NCI-H460 (cell line): ENCODE results near the gene SAA4. TPM values are rescaled to one million over a fixed set of nuclear protein-coding genes. Genes with fewer than 3 reads are reported as not detected.
"Not testable (repeated sequence)": the region's sequence is repeated elsewhere in the genome, so short reads cannot be mapped to it uniquely, and the experiment has no call there.

Experiments
- DNase-seq: peaks from one replicate; pipeline ENCODE4 v3.0.0-alpha.2; 2016; ENCODE audit warnings: low read depth; ENCODE audit errors: extremely low read depth
- polyA plus RNA-seq: library from polyadenylated mRNA; depleted of rRNA; stranded (reverse); fragments of >200 nt; gene quantifications from 2 replicates; pipeline ENCODE4 v1.2.3, GENCODE V29; 2014; cell fraction: nucleus; rRNA removed
- total RNA-seq: library from RNA; depleted of rRNA; stranded (reverse); fragments of >200 nt; shearing (Covaris generic); gene quantifications from 2 replicates; pipeline ENCODE4 v1.2.3, GENCODE V29; 2014; rRNA removed

SAA4 gene, protein sequence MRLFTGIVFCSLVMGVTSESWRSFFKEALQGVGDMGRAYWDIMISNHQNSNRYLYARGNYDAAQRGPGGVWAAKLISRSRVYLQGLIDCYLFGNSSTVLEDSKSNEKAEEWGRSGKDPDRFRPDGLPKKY
- total RNA-seq: not detected in 2 replicates
- 0.72 TPM in 1 of 2 replicates, not detected in the other for polyA plus RNA-seq

- DNase-seq: no peak
Measured at GRCh38 chr11:18236664-18237356, at the start of gene SAA4. SAA4 (minus strand) TSS chr11:18236802; CDS start chr11:18235926, 876 bp downstream.

DNA sequence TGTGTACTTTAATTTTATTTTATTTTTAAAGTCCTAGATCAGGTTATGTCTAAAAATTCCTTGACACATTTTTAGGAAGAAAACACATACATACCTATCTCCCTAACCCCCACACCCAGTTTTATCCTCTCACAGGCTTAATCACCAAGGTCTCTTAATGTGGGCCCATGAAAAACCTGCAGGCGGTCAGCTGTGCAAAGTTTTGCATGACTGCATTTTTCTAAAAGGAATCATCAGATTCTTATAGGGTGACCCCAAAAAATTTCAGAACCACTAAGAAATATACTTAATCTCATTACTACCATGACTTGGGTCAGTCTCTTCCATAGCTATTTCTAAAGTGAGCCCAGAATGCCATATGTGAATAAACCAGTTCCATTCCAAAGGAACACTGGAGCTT, 49.2 kb upstream of the SAA4 start:
- no peak for DNase-seq

DNA sequence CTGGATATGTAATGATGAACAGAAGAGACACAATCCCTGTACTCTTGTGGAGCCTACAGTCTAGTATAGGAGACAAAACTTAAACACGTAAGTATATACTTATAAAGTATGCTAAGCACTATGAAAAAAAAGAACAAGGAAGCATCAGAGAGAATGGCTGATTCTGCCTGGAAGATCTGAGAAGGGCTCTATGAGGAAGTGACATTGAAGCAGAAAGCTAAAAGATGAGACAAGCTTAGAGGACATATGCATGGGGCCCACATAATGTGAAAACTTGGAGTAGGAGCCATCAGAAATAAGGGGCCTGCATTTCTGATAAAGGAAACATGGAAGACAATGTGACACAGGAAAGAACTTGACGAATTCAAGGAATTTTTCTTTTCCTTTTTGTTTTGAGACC, 46.0 kb upstream of the SAA4 start:
- DNase-seq: no peak

DNA sequence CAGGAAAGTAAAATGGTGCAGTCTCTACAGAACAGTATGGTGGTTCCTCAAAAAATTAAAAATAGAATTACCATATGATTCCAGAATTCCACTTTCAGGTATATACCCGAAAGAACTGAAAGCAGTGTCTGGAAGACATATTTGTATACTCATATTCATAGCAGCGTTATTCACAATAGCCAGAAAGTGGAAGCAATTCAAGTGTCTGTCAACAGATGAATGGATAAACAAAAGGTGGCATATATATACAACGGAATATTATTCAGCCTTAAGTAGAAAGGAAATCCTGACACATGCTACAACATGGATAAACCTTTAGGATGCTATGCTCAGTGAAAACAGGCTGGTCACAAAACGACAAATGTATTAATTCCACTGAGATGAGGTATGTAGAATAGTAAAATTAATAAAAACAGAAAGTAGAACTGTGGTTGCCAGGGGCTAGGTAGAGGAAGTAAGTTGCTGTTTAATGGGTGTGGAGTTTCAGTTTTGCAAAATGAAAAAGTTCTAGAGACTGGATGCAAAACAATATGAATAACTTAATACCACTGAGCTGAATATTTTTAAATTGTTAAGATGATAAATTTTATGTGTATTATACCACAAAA, 43.9 kb upstream of the SAA4 start:
- no peak for DNase-seq

DNA sequence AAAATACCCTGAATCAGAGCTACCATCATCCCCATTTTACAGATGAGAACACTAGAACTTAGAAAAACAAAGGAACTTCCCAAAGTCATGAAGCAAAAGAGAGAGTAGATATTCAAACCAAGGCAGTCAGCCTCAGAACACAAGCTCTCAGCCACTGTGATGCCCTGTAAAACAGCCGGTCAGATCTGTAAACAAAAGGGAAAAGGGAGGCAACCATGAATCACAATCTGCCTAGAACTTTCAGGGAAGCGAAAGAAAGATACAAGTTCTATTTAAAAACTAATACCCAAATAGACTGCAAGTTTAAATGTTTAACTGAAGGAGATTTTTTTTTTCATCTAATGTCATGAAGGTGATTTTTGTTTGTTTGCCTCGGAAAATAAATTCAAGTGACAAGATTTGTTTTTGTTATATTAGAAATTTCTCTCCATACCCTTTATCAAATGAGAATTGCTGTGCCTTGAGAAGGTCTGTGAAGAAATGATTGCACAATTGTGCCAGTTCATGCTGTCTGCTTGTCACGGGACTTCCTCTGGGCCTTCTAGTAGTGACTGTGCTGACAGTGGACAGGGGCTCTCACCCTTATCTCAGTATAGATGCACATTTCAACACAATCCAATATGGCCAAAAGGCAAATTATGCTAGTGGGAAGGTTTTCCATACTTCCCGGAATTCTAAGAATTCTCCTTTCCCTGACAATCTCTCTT, 41.1 kb upstream of the SAA4 start:
- no peak for DNase-seq

DNA sequence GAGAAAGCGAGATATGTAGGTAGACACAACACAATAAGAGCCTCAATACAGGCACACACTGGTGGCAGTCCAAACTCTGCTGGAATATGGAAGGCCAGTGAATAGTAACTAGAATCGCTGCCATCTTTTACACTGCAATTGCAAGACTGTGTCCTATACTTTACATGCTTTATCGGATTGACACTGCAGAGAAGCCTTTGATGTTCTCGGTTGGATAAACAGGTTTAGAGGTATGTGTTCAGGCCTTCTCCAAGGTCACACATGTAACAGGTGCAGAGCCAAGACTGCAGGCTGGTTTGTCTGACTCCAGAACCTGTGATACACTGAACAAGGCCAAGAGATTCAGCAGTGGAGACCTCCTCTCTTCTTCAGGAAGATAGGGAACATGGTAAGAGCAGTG, 34.6 kb upstream of the SAA4 start:
- no peak for DNase-seq

DNA sequence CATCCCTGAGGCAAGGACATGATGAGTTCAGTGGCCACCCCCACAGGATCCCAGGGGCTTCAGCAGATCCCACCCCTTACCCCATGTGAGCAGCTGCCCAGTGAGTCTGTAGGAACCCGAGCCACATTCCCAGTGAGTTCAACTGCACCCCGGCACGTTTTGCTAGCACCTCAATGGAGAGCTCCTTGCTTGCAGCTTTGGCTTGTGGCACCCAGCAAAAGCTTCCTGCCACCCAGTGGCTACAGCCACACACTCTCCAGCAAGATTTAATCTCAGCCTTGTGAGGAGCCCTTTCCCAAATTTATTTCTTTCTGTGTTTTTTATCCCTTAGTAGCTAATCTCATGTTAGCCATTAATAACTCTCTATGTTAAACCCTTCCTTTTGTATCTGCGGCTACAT, 33.5 kb upstream of the SAA4 start:
- no peak for DNase-seq

DNA sequence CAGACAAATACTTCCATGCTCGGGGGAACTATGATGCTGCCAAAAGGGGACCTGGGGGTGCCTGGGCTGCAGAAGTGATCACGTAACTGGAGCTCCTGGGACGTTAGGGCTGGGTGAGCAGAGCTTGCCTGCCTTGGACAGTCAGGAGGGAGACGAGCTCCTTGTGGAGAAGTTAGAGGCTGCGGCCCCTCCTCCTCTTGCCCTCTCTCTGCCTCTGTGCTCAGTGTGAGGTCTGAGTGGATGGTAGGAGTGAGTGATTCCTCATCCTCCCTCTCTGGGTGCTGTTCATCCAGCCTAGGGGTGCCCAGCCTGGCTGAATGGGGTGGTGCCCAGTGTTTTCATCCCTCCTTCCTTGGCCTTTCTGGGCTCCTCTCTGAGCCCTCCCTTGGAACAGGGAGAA, 32.6 kb upstream of the SAA4 start:
- not testable (repeated sequence) for DNase-seq

- not testable (repeated sequence) for DNase-seq
Measured at GRCh38 chr11:18267335-18268133, 30.9 kb upstream of the SAA4 start.

- DNase-seq: no peak
Measured at GRCh38 chr11:18265949-18266348, 29.3 kb upstream of the SAA4 start, which contains the start of gene SAA1. SAA1 (plus strand) TSS chr11:18266264; CDS start chr11:18266888, 624 bp downstream.

- DNase-seq: no peak
Measured at GRCh38 chr11:18264677-18265555, 28.3 kb upstream of the SAA4 start.

DNA sequence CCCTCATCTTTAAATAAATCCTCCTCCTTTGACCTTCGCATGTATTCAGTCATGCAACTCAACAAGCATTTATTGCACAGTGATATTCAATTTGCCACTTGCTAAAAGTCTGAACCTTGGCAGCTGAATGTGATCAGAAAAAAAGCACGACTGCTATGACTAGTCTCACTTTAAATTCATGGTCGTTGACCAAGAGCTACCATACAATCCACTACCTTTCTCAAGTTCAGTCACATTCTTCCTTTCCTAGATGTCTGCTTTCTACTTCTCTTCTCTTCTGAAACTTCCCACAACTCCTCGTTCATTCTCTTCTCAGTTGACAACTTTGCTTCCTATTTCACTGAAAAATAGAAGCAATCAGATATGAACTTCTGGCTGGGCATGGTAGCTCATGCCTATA, 27.4 kb upstream of the SAA4 start:
- DNase-seq: no peak

DNA sequence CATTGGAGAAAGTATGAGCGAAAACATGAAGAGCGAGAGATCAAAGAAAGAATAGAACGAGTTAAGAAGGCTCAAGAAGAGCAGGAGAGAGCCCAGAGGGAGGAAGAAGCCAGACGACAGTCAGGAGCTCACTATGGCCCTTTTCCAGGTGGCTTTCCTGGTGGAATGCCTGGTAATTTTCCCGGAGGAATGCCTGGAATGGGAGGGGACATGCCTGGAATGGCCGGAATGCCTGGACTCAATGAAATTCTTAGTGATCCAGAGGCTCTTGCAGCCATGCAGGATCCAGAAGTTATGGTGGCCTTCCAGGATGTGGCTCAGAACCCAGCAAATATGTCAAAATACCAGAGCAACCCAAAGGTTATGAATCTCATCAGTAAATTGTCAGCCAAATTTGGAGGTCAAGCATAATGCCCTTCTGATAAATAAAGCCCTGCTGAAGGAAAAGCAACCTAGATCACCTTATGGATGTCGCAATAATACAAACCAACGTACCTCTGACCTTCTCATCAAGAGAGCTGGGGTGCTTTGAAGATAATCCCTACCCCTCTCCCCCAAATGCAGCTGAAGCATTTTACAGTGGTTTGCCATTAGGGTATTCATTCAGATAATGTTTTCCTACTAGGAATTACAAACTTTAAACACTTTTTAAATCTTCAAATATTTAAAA, 26.2 kb upstream of the SAA4 start:
- not testable (repeated sequence) for DNase-seq

DNA sequence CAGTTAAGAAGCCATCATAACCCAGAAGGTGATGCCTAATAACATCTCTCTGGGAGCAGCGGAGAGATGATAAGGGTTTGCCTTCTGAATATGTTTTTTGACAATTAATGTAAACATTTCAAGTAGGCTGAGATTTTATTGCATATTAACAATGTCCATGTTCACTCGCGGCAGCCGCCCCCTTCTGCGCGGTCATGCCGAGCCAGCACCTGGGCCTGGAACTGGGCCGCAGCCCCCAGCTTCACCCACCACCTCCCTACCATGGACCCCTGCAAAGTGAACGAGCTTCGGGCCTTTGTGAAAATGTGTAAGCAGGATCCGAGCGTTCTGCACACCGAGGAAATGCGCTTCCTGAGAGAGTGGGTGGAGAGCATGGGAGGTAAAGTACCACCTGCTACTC, 25.1 kb upstream of the SAA4 start:
- no peak for DNase-seq

GRCh38 chr11:18259259-18259658, 22.7 kb upstream of the SAA4 start:
- no peak for DNase-seq

DNA sequence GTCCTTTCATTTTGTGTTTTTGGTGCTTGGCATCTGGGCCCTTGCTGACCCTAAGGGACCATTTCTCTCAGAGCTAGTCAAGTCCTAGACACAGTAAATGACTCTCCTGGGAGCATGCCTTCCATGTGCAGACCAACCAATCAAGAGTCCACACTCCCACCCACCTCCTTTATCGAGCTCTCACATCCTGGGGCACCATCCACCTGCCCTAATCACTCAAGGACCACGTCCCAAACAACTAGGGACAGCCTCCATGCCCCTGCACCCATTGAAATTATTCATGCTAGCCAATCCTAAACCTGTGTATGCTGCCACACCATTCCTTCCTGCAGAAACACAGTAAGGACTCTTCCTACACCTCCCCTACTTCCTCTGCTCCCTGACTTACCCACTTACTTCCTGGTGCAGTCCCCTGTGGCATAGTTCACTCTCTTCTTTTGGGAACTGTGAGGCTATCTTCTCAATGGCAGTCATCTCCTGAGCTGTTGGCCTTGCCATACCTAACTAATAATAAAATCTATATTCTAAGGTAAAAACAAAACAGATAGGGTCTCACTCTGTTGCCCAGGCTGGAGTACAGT, 18.3 kb upstream of the SAA4 start:
- no peak for DNase-seq

- no peak for DNase-seq
Measured at GRCh38 chr11:18253778-18254338, 17.3 kb upstream of the SAA4 start.

GRCh38 chr11:18253233-18253632, 16.6 kb upstream of the SAA4 start:
- no peak for DNase-seq
